OCI-LY7 (cell line): Measurements from ENCODE around the gene ITPA.

Experiments
- EZH2phosphoT487 ChIP-seq: fragments of 200-600 bp; sonication (generic); IDR thresholded peaks from 2 replicates; pipeline ENCODE4 v1.6.1; 2018; ENCODE audit warnings: low read depth, borderline replicate concordance, mild to moderate bottlenecking, mixed run types, antibody characterized with exemption, low read length, moderate library complexity, mixed read lengths
- TF ChIP-seq, protein P1 (sequence below): fragments of 200-600 bp; sonication (generic); conservative IDR thresholded peaks from 2 replicates; pipeline ENCODE4 v1.5.1; 2014; ENCODE audit warnings: mild to moderate bottlenecking, antibody characterized with exemption, low read length, moderate library complexity, mixed read lengths

DNA sequence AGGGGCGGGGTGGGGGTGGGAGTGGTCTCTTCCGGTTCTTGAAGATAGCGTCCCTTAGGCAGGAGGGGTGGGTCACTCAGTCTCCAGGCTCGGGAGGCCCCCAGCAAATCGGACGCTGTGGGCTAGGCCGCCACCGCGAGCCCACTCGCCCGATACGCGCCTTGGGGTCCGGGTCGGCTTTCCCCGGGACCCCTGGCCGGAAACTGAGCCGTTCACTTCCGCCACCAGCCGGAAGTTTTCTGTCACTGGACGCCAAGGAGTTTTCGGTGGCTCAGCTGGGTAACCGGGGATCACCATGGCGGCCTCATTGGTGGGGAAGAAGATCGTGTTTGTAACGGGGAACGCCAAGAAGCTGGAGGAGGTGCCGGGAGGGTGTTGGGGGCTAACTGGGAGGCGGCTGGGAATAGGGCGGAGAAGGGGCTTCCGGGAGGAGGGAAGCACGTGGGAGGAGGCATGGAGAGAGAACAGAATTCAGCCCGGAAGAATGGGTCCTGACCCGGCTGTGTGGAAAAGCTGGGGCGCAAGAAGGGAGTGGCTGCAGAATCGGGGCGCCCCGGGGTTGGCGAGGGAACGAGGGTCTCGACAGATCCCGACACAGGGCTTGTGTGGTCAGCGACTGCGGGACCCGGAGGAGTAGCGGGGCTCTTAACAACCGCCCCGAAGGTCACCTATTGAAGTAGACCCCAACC, at the start of gene ITPA:
- TF ChIP-seq, protein P1, sequence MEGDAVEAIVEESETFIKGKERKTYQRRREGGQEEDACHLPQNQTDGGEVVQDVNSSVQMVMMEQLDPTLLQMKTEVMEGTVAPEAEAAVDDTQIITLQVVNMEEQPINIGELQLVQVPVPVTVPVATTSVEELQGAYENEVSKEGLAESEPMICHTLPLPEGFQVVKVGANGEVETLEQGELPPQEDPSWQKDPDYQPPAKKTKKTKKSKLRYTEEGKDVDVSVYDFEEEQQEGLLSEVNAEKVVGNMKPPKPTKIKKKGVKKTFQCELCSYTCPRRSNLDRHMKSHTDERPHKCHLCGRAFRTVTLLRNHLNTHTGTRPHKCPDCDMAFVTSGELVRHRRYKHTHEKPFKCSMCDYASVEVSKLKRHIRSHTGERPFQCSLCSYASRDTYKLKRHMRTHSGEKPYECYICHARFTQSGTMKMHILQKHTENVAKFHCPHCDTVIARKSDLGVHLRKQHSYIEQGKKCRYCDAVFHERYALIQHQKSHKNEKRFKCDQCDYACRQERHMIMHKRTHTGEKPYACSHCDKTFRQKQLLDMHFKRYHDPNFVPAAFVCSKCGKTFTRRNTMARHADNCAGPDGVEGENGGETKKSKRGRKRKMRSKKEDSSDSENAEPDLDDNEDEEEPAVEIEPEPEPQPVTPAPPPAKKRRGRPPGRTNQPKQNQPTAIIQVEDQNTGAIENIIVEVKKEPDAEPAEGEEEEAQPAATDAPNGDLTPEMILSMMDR: no peak
- TF ChIP-seq EZH2phosphoT487: no peak
